Peyer's patch (tissue), 4 donors: ENCODE measurements around the gene NAA50.

Source experiments
- CTCF ChIP-seq, 6 experiments: fragments of 450-650 bp in 4 of 6; fragments of 200-600 bp in 2 of 6; sonication (generic) in 1 of 6; IDR thresholded peaks; one replicate each; pipeline ENCODE4 v1.5.1; 2017 to 2019; ENCODE audit warnings: antibody characterized with exemption in 6 of 6, mild to moderate bottlenecking in 3 of 6, moderate library complexity in 1 of 6
- POLR2A ChIP-seq, 2 donors: fragments of 450-650 bp; IDR thresholded peaks; one replicate each; pipeline ENCODE4 v1.5.1; 2017; ENCODE audit warnings: antibody characterized with exemption in 2 of 2, mild to moderate bottlenecking in 2 of 2, moderate library complexity in 2 of 2

GRCh38 chr3:113741086-113741485 lies 5.0 kb downstream of the NAA50 start:
- TF ChIP-seq CTCF (IDR thresholded peaks at IDR 0.05) (no peak), POLR2A (IDR thresholded peaks at IDR 0.05) (no peak)
